HG02759 (cell line): Measurements from ENCODE around the gene BTN3A1.
"Not testable (repeated sequence)": the region's sequence is repeated elsewhere in the genome, so short reads cannot be mapped to it uniquely, and the experiment has no call there.

Experiments used
- ATAC-seq: cut with Tn5 transposase; IDR thresholded peaks from one replicate; pipeline ENCODE4 v1.9.1; 2021; ENCODE audit warnings: mild to moderate bottlenecking, moderate library complexity; ENCODE audit not compliant: unreplicated experiment

BTN3A1 gene

GRCh38 chr6:26412954-26413353 is 10.9 kb downstream of the BTN3A1 start:
- ATAC-seq = no peak

- ATAC-seq = no peak
Measured at GRCh38 chr6:26414281-26414680, 12.2 kb downstream of the BTN3A1 start.

GRCh38 chr6:26415036-26415614 is 13.1 kb downstream of the BTN3A1 start:
- ATAC-seq = no peak

GRCh38 chr6:26415791-26416190 is 13.7 kb downstream of the BTN3A1 start:
- ATAC-seq = no peak

DNA sequence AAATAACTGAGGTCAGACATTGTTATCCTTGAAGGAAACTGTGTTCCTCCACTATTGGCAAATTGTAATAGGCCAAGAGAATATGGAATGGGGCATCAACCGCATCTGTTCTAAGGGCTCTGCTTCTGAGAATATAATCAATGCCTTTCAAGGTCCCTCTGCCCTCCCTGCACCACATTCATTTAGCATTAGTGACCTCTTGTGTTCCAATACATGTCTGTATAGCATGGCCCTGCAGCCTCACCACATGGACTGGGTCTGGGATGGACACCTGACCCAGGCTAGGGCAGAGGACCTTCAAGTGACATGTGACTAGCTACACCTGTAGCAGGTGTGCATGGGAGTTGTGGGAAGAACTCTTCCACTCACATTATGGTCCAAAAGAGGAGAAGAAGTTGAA is 14.2 kb downstream of the BTN3A1 start:
- ATAC-seq = no peak

GRCh38 chr6:26418077-26418476 is 16.0 kb downstream of the BTN3A1 start:
- ATAC-seq = not testable (repeated sequence)

DNA sequence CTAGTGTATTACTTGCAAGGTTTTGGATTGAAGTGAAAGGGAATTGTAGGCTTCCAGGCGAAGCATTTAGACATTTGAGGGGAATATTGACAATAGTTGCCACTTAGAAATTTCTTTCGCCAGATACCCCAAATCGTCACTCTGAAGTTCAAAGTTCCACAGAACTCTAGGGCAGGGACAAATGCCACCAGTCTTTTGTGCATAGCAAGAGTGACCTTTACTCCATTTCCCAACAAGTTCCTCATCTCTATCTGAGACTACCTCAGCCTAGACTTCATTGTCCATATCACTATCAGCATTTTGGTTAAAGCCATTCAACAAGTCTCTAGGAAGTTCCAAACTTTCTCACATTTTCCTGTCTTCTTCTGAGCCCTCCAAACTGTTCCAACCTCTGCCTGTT is 16.7 kb downstream of the BTN3A1 start:
- not testable (repeated sequence) for ATAC-seq

DNA sequence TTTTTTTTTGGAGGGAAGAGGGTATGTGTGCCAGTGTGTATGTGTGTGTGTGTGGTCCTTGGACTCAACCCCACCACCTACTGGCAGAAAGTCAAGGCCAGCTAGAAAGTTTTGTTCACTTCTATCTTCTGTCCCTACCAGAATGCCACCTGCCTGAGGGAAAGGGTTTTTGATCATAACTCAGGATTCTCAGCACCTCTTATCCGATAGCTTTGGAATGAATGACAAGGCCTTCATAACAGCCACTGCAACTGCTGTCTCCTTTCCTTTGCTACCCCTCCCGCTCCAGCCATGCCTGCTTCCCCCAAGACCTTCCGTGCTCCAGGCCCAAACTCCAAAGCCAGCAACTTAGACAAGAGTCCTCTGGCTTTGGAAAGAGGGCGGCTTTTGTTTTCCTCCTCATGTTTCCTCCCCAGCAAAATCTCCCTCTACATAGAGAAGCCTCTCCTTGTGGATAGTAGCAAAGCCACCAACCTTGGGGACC is 18.7 kb downstream of the BTN3A1 start:
- no peak for ATAC-seq

- peak; percentile 92 for ATAC-seq
Measured at GRCh38 chr6:26421259-26422144, 19.4 kb downstream of the BTN3A1 start.

GRCh38 chr6:26422329-26422728 is 20.3 kb downstream of the BTN3A1 start:
- ATAC-seq = no peak

DNA sequence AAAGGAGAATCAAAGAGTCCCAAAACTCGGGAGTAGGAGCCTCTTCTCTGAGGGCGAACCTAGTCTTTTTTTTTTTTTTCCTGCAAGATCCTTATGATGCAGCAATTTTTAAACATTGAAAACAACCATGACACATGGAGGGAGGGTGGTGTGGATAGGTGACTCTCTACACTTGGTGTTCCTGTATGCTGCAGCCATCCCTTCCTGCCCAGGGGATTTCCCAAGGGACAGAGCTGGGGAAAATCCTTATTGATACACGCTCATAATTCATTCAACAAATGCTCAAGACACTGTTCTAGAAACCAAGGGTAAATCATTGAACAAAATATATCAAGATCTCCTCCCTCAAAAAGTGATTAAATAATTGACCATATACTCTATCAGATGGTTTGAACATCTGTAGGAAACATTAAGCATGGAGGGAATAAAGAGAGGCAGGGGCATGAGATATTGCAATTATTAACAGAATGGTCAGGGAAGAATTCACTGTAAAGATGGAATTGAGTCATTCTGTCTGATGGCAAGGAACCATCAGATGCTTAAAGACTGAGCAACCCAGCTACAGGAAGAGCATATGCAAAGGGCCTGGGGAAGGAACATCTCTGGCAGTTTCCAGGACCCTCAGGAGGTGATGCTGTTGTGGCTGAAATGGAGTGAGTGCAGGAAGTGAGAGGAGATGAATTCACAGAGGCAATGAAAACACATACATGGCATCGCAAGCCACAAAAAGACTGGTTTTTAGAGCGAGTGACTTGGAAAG is 24.8 kb downstream of the BTN3A1 start:
- no peak for ATAC-seq

GRCh38 chr6:26427451-26427809 is 25.4 kb downstream of the BTN3A1 start:
- no peak for ATAC-seq

GRCh38 chr6:26428206-26428605 is 26.1 kb downstream of the BTN3A1 start:
- no peak for ATAC-seq

GRCh38 chr6:26430787-26431186 is 28.7 kb downstream of the BTN3A1 start:
- no peak for ATAC-seq

DNA sequence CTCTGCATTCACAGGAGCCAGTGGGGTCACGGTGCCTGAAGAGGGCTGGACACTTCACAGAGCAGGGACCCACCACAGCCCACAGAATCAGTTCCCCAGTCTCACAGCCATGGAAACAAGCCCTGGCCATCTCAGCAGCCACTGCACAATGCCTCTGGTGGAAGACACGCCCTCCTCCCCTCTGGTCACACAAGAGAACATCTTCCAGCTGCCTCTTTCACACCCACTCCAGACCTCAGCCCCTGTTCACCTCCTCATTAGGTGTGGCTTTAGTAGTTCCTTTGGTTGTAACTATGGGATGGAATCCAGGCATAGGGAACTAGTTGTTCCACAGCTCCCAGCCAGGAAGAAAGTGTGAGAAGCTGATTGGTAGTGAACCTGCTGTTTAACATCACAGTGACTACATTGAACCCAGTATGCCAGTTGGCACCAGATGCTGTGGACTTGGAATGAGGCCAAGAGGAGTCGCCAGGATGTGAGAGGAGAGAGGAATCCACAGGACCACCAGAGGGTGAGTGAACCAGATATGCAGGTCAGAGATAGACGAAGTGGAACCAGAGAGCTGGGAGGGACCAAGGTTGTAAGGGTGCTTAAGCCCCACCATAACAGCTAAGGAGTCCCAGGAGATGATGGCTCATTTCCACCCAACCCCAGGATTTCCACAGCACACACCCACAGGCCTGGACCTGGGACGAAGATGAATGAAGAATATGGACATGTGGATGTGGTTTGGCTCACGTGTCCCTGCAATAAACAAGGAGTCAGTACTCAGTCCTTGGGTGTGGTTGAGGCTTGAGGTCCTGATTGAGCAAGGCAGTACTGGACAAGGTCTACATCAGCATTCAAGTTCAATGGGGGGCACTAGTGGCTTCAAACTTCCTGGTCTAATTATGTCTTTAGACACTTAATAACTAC is 29.4 kb downstream of the BTN3A1 start:
- ATAC-seq = no peak

DNA sequence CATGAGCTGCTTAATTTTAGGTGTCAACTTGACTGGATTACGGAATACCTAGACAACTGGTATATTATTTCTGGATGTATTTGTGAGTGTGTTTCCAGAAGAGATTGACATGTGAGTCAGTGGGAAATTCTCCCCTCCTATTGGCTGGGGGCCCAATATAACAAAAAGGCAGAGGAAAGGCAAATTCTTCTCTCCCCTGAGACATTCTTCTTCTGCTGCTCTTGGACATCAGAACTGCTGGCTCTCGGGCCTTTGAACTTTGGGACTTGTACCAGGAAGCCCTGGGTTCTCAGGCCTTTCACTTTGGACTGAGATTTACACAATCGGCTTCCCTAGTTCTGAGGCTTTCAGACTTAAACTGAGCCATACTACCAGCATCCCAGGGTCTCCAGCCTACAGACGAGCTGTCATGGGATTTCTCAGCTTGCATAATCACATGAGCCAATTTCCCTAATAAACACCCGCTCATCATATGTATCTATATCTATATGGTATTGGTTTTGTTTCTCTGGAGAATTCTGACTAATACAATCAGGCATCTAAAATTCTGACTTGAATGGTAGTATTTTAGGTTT is 30.6 kb downstream of the BTN3A1 start:
- no peak for ATAC-seq

GRCh38 chr6:26433680-26434079 is 31.6 kb downstream of the BTN3A1 start:
- not testable (repeated sequence) for ATAC-seq

GRCh38 chr6:26436018-26436417 is 33.9 kb downstream of the BTN3A1 start:
- no peak for ATAC-seq

DNA sequence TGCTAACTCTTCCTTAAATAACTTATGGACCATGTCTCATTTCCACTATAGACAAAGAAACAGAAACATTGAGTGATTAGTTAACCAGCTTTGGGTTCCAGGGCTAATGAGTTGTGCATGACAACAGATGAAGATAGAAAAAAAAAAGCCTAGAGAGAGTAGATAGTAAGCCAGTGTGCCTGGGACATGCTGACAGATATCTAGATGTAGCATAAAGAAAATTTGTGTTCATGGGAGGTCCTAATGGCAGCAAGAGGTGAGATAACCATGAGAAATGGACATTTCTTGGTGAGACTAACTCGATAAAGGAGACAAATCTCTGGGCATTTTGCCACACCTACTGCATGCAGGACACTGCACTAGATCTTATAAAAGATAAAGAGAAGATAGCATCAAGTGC is 35.5 kb downstream of the BTN3A1 start:
- ATAC-seq = no peak

DNA sequence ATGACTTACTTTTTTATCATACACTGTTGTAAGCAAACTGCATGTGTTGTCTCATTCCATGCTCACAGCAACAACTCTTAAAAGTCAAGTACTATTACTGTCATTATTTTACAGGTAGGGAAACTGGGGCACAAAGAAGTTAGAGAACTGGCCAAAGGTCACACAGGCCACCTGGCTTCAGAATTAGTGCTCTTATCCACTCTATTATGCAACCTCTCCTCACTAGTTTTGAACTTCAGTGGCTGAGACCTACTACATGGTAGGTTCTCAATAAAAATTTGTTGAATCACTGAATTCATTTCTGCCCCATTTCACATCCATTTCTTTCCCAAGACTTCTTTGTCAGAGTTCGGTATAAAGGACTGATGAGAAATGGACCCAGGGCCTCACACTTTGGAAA is 35.9 kb downstream of the BTN3A1 start:
- ATAC-seq = no peak
